Measurements from ENCODE around the gene GPR15LG. TPM values are rescaled to one million over a fixed set of nuclear protein-coding genes. Genes with fewer than 3 reads are reported as not detected.

GPR15LG gene
- total RNA-seq, 1 experiment from 2014 or later, result not detected

DNA sequence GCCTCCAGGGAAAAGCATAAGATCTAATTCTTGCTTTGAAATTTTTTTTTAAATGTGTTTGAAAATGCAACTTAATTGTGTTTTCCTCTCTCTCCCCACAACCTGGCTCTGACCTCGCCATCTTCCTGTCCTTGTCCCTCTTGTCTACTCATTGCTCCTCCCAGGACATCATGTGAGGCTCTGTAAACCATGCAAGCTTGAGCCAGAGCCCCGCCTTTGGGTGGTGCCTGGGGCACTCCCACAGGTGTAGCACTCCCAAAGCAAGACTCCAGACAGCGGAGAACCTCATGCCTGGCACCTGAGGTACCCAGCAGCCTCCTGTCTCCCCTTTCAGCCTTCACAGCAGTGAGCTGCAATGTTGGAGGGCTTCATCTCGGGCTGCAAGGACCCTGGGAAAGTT, 10.9 kb downstream of the GPR15LG start:
- H3K9me3 ChIP-seq (ENCODE audit: control insufficient read depth in 1 of 2, insufficient read depth in 1 of 2, low read depth in 1 of 2, low read length in 2 of 2), result no peaks in the 10 kb centered on the region
- H3K4me1 ChIP-seq (ENCODE audit: control insufficient read depth in 1 of 2, insufficient read depth in 2 of 2, low read length in 2 of 2), result no peaks in the 10 kb centered on the region
- H4K20me1 ChIP-seq (ENCODE audit: insufficient read depth), result no peaks in the 10 kb centered on the region
- no peaks in the 10 kb centered on the region for H3K36me3 ChIP-seq (ENCODE audit: control insufficient read depth in 1 of 2, insufficient read depth in 2 of 2, low read length in 2 of 2)
- BruUV-seq (replicated peaks), result no TSS peak
- RAD21 ChIA-PET (ENCODE audit: low non-redundant PET in 1 of 2, low total read pairs in 2 of 2, uncharacterized antibody in 2 of 2, unreplicated experiment in 2 of 2), result no interaction called here
- no peak overlapping the region for H2AFZ ChIP-seq (ENCODE audit: low read depth, low read length, poor library complexity, severe bottlenecking)
- no peak overlapping the region for H3K27ac ChIP-seq (ENCODE audit: low read depth, low read length)
- ATAC-seq (peak; percentile 80), DNase-seq (ENCODE audit: low read depth, low spot score) (no peak)
- H3K4me2 ChIP-seq (ENCODE audit: low read length), result no peak overlapping the region
- CTCF ChIA-PET, result no interaction called here
- no peaks in the 10 kb centered on the region for H3K9me2 ChIP-seq (ENCODE audit: insufficient read depth)
- no peak overlapping the region for H3K4me3 ChIP-seq (replicated peaks in 1 of 2; ENCODE audit: low read depth in 1 of 2, low read length in 2 of 2)
- POLR2A ChIA-PET, result no interaction called here
- no peak overlapping the region for H3K9ac ChIP-seq (ENCODE audit: low read length)
- H3K79me2 ChIP-seq (ENCODE audit: insufficient read depth, low read length), result no peaks in the 10 kb centered on the region
- no peaks in the 10 kb centered on the region for H3K27me3 ChIP-seq (ENCODE audit: insufficient read depth, low read length)
- intact Hi-C loops (cut with micrococcal nuclease), result no loop called here
- TF ChIP-seq ZFX (IDR thresholded peaks at IDR 0.05) (no peak), SP1 (IDR thresholded peaks at IDR 0.05; ENCODE audit: low read depth) (no peak), YY1 (IDR thresholded peaks at IDR 0.05; ENCODE audit: extremely low read depth, insufficient replicate concordance, low read depth, low read length) (no peak), POLR2AphosphoS5 (IDR thresholded peaks at IDR 0.05; ENCODE audit: low read depth, low read length) (no peak), CBX3 (IDR thresholded peaks at IDR 0.05; ENCODE audit: low read depth) (no peak)
- TF ChIP-seq, protein P1, sequence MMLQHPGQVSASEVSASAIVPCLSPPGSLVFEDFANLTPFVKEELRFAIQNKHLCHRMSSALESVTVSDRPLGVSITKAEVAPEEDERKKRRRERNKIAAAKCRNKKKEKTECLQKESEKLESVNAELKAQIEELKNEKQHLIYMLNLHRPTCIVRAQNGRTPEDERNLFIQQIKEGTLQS (IDR thresholded peaks at IDR 0.05), result no peak

GRCh38 chr10:84185526-84186175, 12.1 kb downstream of the GPR15LG start:
- no peaks in the 10 kb centered on the region for H3K4me1 ChIP-seq (ENCODE audit: control insufficient read depth in 1 of 2, insufficient read depth in 2 of 2, low read length in 2 of 2)
- no peaks in the 10 kb centered on the region for H3K79me2 ChIP-seq (ENCODE audit: insufficient read depth, low read length)
- no peaks in the 10 kb centered on the region for H4K20me1 ChIP-seq (ENCODE audit: insufficient read depth)
- no peaks in the 10 kb centered on the region for H3K27me3 ChIP-seq (ENCODE audit: insufficient read depth, low read length)
- no peaks in the 10 kb centered on the region for H3K36me3 ChIP-seq (ENCODE audit: control insufficient read depth in 1 of 2, insufficient read depth in 2 of 2, low read length in 2 of 2)
- ChIA-PET CTCF (no interaction called here), RAD21 (ENCODE audit: low non-redundant PET in 1 of 2, low total read pairs in 2 of 2, uncharacterized antibody in 2 of 2, unreplicated experiment in 2 of 2) (no interaction called here), POLR2A (no interaction called here)
- H3K4me2 ChIP-seq (ENCODE audit: low read length), result no peak overlapping the region
- H3K27ac ChIP-seq (ENCODE audit: low read depth, low read length), result no peak overlapping the region
- BruUV-seq (replicated peaks), result no TSS peak
- no peak overlapping the region for H3K9ac ChIP-seq (ENCODE audit: low read length)
- no peaks in the 10 kb centered on the region for H3K9me2 ChIP-seq (ENCODE audit: insufficient read depth)
- ATAC-seq, result no peak
- no peak overlapping the region for H3K4me3 ChIP-seq (replicated peaks in 1 of 2; ENCODE audit: low read depth in 1 of 2, low read length in 2 of 2)
- intact Hi-C loops (cut with micrococcal nuclease), result no loop called here
- no peak for DNase-seq (ENCODE audit: low read depth, low spot score)
- H2AFZ ChIP-seq (ENCODE audit: low read depth, low read length, poor library complexity, severe bottlenecking), result no peak overlapping the region
- TF ChIP-seq FOSL1 (IDR thresholded peaks at IDR 0.05; ENCODE audit: low read depth) (no peak), RAD21 (IDR thresholded peaks at IDR 0.05; ENCODE audit: low read depth) (no peak), CEBPB (IDR thresholded peaks at IDR 0.05; ENCODE audit: low read depth) (no peak), POLR2AphosphoS5 (IDR thresholded peaks at IDR 0.05; ENCODE audit: low read depth, low read length) (no peak)
- H3K9me3 ChIP-seq (ENCODE audit: control insufficient read depth in 1 of 2, insufficient read depth in 1 of 2, low read depth in 1 of 2, low read length in 2 of 2), result no peaks in the 10 kb centered on the region
